NCI-H1930 (cell line): ENCODE results near the gene PCDHGB7.
"Not testable (repeated sequence)": the region's sequence is repeated elsewhere in the genome, so short reads cannot be mapped to it uniquely, and the experiment has no call there.

Source experiments
- DNase-seq, 2 experiments: peaks; one replicate each; lab custom pipeline; 2025; lab: John Stamatoyannopoulos, UW

PCDHGB7 gene

GRCh38 chr5:141430332-141431113 lies 13.0 kb downstream of the PCDHGB7 start, which contains the start of gene PCDHGA12:
Gene PCDHGA12 (plus strand): TSS chr5:141430507. CDS start chr5:141430760, 253 bp downstream.
- DNase-seq: no peak

- DNase-seq: no peak
Observed at GRCh38 chr5:141431286-141431685, 13.8 kb downstream of the PCDHGB7 start.

GRCh38 chr5:141432308-141432707 lies 14.8 kb downstream of the PCDHGB7 start:
- DNase-seq: not testable (repeated sequence)

GRCh38 chr5:141432726-141433125 lies 15.2 kb downstream of the PCDHGB7 start:
- not testable (repeated sequence) for DNase-seq

- DNase-seq: no peak
Observed at GRCh38 chr5:141434006-141434405, 16.5 kb downstream of the PCDHGB7 start.

- no peak for DNase-seq
Observed at GRCh38 chr5:141437221-141437620, 19.7 kb downstream of the PCDHGB7 start.

- no peak for DNase-seq
Observed at GRCh38 chr5:141439411-141440141, 22.1 kb downstream of the PCDHGB7 start.

- DNase-seq: no peak
Observed at GRCh38 chr5:141440341-141440740, 22.9 kb downstream of the PCDHGB7 start.

GRCh38 chr5:141441571-141442170 lies 24.2 kb downstream of the PCDHGB7 start:
- DNase-seq: no peak

GRCh38 chr5:141465351-141465750 lies 47.9 kb downstream of the PCDHGB7 start:
- DNase-seq: no peak
